HepG2 (cell line): ENCODE results near the gene ELF1. TPM values are rescaled to one million over a fixed set of nuclear protein-coding genes. Genes with fewer than 3 reads are reported as not detected.
A peak's percentile ranks its signal among the peaks of the same experiment; 100 is the strongest.

Experiments
- BRCA1 ChIP-seq: sonication (generic); formaldehyde crosslinking; IDR thresholded peaks from 2 replicates; pipeline ENCODE4 v1.4.0; 2020; ENCODE audit warnings: missing genetic modification reagents
- CREB3 ChIP-seq: sonication (generic); formaldehyde crosslinking; IDR thresholded peaks from 2 replicates; pipeline ENCODE4 v1.5.0; 2020; ENCODE audit warnings: missing genetic modification reagents
- DZIP1 ChIP-seq: sonication (generic); formaldehyde crosslinking; IDR thresholded peaks from 2 replicates; pipeline ENCODE4 v1.5.0; 2020; ENCODE audit warnings: mild to moderate bottlenecking, missing genetic modification reagents
- EED ChIP-seq: sonication (generic); formaldehyde crosslinking; IDR thresholded peaks from 2 replicates; pipeline ENCODE4 v1.5.0; 2020; ENCODE audit warnings: mild to moderate bottlenecking, missing genetic modification reagents
- EZH2 ChIP-seq: conservative IDR thresholded peaks from 2 replicates; pipeline ENCODE4 v1.6.1; 2012; ENCODE audit warnings: mild to moderate bottlenecking, low read depth, low read length, moderate library complexity
- JUND ChIP-seq: sonication (generic); formaldehyde crosslinking; IDR thresholded peaks from 2 replicates; pipeline ENCODE4 v1.8.0; 2022; ENCODE audit warnings: mild to moderate bottlenecking, missing genetic modification reagents
- MAFG ChIP-seq: sonication (generic); formaldehyde crosslinking; IDR thresholded peaks from 2 replicates; pipeline ENCODE4 v1.5.1; 2020; ENCODE audit warnings: mild to moderate bottlenecking, missing genetic modification reagents
- RFX1 ChIP-seq: fragments of 450-650 bp; IDR thresholded peaks from 2 replicates; pipeline ENCODE4 v1.6.1; 2017
- SCMH1 ChIP-seq: sonication (generic); formaldehyde crosslinking; IDR thresholded peaks from 2 replicates; pipeline ENCODE4 v1.9.0; 2021; ENCODE audit warnings: missing genetic modification reagents, mild to moderate bottlenecking, borderline replicate concordance
- SRY ChIP-seq: sonication (generic); formaldehyde crosslinking; IDR thresholded peaks from 2 replicates; pipeline ENCODE4 v1.8.0; 2022; ENCODE audit warnings: mild to moderate bottlenecking, missing genetic modification reagents
- TP53 ChIP-seq: sonication (generic); formaldehyde crosslinking; conservative IDR thresholded peaks from 2 replicates; pipeline ENCODE4 v1.4.0; 2020; ENCODE audit warnings: missing genetic modification reagents
- ZHX1 ChIP-seq: sonication (generic); formaldehyde crosslinking; IDR thresholded peaks from 2 replicates; pipeline ENCODE4 v1.8.1; 2022; ENCODE audit warnings: low read depth, mild to moderate bottlenecking, missing genetic modification reagents
- ZNF407 ChIP-seq: sonication (generic); formaldehyde crosslinking; IDR thresholded peaks from one replicate; pipeline ENCODE4 v1.5.1; 2020; ENCODE audit warnings: mild to moderate bottlenecking, missing genetic modification reagents; ENCODE audit errors: not compliant biosample characterization
- ZNF460 ChIP-seq: sonication (generic); formaldehyde crosslinking; IDR thresholded peaks from 2 replicates; pipeline ENCODE4 v1.5.1; 2020; ENCODE audit warnings: missing genetic modification reagents, mild to moderate bottlenecking, borderline replicate concordance
- ZNF75D ChIP-seq: sonication (generic); formaldehyde crosslinking; IDR thresholded peaks from 2 replicates; pipeline ENCODE4 v1.8.1; 2023; ENCODE audit warnings: missing genetic modification reagents, mild to moderate bottlenecking, borderline replicate concordance
- polyA plus RNA-seq, 8 experiments: library from polyadenylated mRNA; depleted of rRNA in 3 of 8; stranded (reverse) in 7 of 8; unstranded in 1 of 8; fragments of >200 nt; fragmentation: Illumina TruSeq in 4 of 8; extraction: Trizol in 4 of 8; gene quantifications; 2 replicates each; pipeline versions ENCODE4 v1.2.1 to v1.2.3, GENCODE V29; 2011 to 2016; ENCODE audit warnings: low read depth in 4 of 8, missing spikeins in 1 of 8, mixed read lengths in 1 of 8; ENCODE audit not compliant: insufficient read depth in 1 of 8
- total RNA-seq, 5 experiments: library from RNA; depleted of rRNA; stranded (reverse); fragments of >200 nt; fragmentation: Illumina TruSeq; extraction: Trizol; gene quantifications; 2 replicates each; pipeline ENCODE4 v1.2.3, GENCODE V29; 2016; ENCODE audit warnings: low read depth in 1 of 5

Gene ELF1
- total and polyA plus RNA-seq, 2 of the 13 experiments (the other 11 are each of a cell fraction or from before 2014, with no cell fraction given) = 24.6 to 71.5 TPM

GRCh38 chr13:41060082-41060723, 41.1 kb upstream of the ELF1 start (continued):
- TF ChIP-seq ZNF407 (CRISPR knock-in tag) (no peak), SRY (CRISPR knock-in tag) (no peak; the same call in 1 of the 2 replicates), RFX1 (no peak), EZH2 (no peak), TP53 (CRISPR knock-in tag) (no peak), DZIP1 (CRISPR knock-in tag) (no peak), BRCA1 (CRISPR knock-in tag) (no peak), CREB3 (CRISPR knock-in tag) (no peak), SCMH1 (CRISPR knock-in tag) (no peak), ZNF75D (no peak), EED (CRISPR knock-in tag) (no peak; the same call in 1 of the 2 replicates), MAFG (CRISPR knock-in tag) (no peak), ZHX1 (CRISPR knock-in tag) (no peak), JUND (CRISPR knock-in tag) (no peak), ZNF460 (CRISPR knock-in tag) (peak; percentile 31; the same call in 1 of the 2 replicates)
